Chondrocyte (in vitro differentiated cells): ENCODE results near the gene FEZ2. TPM values are rescaled to one million over a fixed set of nuclear protein-coding genes. Genes with fewer than 3 reads are reported as not detected.

ENCODE experiments used
- DNase-seq: peaks from one replicate; pipeline ENCODE4 v3.0.0; 2021; ENCODE audit warnings: mixed read lengths, low spot score
- H3K27ac Mint-ChIP-seq: one replicate; pipeline ENCODE4 v1.8.0; 2021; ENCODE audit warnings: mild to moderate bottlenecking, moderate library complexity, mixed read lengths; ENCODE audit not compliant: unreplicated experiment
- H3K27me3 Mint-ChIP-seq: 2 replicates; pipeline ENCODE4 v1.8.0; 2021; ENCODE audit warnings: low read depth, mixed read lengths
- H3K36me3 Mint-ChIP-seq: 2 replicates; pipeline ENCODE4 v1.8.0; 2021; ENCODE audit warnings: low read depth, mixed read lengths
- H3K4me1 Mint-ChIP-seq: 2 replicates; pipeline ENCODE4 v1.8.0; 2021; ENCODE audit warnings: low read depth, mild to moderate bottlenecking, mixed read lengths
- H3K4me3 Mint-ChIP-seq: one replicate; pipeline ENCODE4 v1.8.0; 2021; ENCODE audit warnings: mild to moderate bottlenecking, moderate library complexity, mixed read lengths; ENCODE audit not compliant: unreplicated experiment
- H3K9me3 Mint-ChIP-seq: 2 replicates; pipeline ENCODE4 v1.8.0; 2021; ENCODE audit warnings: low read depth, mixed read lengths
- CTCF ChIP-seq: fragments of 200-600 bp; sonication (generic); IDR thresholded peaks from 2 replicates; pipeline ENCODE4 v1.5.0; 2021; ENCODE audit warnings: antibody characterized with exemption, mild to moderate bottlenecking, moderate library complexity
- total RNA-seq: library from RNA; stranded (reverse); gene quantifications from 3 replicates; pipeline ENCODE4 v1.2.1, GENCODE V29; 2021

The FEZ2 gene
- total RNA-seq, 1 donor from 2014 or later, result 46.8 TPM

GRCh38 chr2:36573165-36573564 lies 24.8 kb downstream of the FEZ2 start:
- H3K27me3 Mint-ChIP-seq, result no peaks in the 10 kb centered on the region

GRCh38 chr2:36572719-36573059 lies 25.3 kb downstream of the FEZ2 start:
- Mint-ChIP-seq H3K4me3 (no peak overlapping the region), H3K27ac (no peak overlapping the region), H3K9me3 (no peaks in the 10 kb centered on the region), H3K27me3 (no peaks in the 10 kb centered on the region), H3K4me1 (peaks cover 28% of the 10 kb centered on the region), H3K36me3 (peaks cover 18% of the 10 kb centered on the region)
- no peak for DNase-seq
- TF ChIP-seq CTCF, result no peak

More at GRCh38 chr2:36573165-36573564, 24.8 kb downstream of the FEZ2 start:
- H3K27ac Mint-ChIP-seq, result no peak overlapping the region
- DNase-seq, result no peak
- no peak for TF ChIP-seq CTCF
- H3K4me3 Mint-ChIP-seq, result no peak overlapping the region
- peaks cover 23% of the 10 kb centered on the region for H3K4me1 Mint-ChIP-seq
- peaks cover 23% of the 10 kb centered on the region for H3K36me3 Mint-ChIP-seq
- no peaks in the 10 kb centered on the region for H3K9me3 Mint-ChIP-seq

GRCh38 chr2:36572054-36572718 lies 25.8 kb downstream of the FEZ2 start:
- no peaks in the 10 kb centered on the region for H3K9me3 Mint-ChIP-seq
- no peak for TF ChIP-seq CTCF
- H3K4me1 Mint-ChIP-seq, result peaks cover 32% of the 10 kb centered on the region
- DNase-seq, result no peak
- peaks cover 17% of the 10 kb centered on the region for H3K36me3 Mint-ChIP-seq
- H3K27ac Mint-ChIP-seq, result peak overlapping the region; percentile 39
- H3K4me3 Mint-ChIP-seq, result no peak overlapping the region
- no peaks in the 10 kb centered on the region for H3K27me3 Mint-ChIP-seq

GRCh38 chr2:36570416-36570815 lies 27.6 kb downstream of the FEZ2 start:
- Mint-ChIP-seq H3K27ac (no peak overlapping the region), H3K4me1 (peaks cover 36% of the 10 kb centered on the region), H3K9me3 (no peaks in the 10 kb centered on the region), H3K4me3 (no peak overlapping the region), H3K27me3 (no peaks in the 10 kb centered on the region), H3K36me3 (peaks cover 13% of the 10 kb centered on the region)
- no peak for DNase-seq
- no peak for TF ChIP-seq CTCF

- Mint-ChIP-seq H3K27me3 (no peaks in the 10 kb centered on the region), H3K4me3 (no peak overlapping the region), H3K27ac (peak overlapping the region; percentile 84), H3K9me3 (no peaks in the 10 kb centered on the region), H3K36me3 (peaks cover 13% of the 10 kb centered on the region), H3K4me1 (peaks cover 41% of the 10 kb centered on the region)
- TF ChIP-seq CTCF, result no peak
- no peak for DNase-seq
These were observed 28.6 kb downstream of the FEZ2 start for GRCh38 chr2:36569267-36569856.
